Measurements from ENCODE around the gene KCNK7.

DNA sequence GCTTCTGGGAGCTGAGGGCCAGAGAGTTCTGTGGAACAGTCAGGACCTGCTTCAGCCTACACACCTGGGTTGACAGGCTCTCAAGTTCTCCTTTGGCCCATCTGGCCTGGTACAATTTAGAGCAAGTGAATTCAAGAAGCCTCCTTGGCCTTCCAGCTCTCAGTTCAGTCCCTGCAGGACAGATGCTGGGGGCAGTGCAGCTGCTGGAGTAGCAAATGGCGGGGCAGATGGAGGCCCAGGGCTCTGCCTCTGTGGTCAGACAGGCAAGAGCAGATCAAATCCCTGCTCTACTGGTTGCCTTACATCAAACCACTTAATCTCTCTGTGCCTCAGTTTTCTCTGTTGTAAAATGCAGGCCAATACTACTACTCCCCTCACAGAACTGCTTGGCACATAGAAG lies 8.7 kb upstream of the KCNK7 start:
- TF ChIP-seq, protein P1, sequence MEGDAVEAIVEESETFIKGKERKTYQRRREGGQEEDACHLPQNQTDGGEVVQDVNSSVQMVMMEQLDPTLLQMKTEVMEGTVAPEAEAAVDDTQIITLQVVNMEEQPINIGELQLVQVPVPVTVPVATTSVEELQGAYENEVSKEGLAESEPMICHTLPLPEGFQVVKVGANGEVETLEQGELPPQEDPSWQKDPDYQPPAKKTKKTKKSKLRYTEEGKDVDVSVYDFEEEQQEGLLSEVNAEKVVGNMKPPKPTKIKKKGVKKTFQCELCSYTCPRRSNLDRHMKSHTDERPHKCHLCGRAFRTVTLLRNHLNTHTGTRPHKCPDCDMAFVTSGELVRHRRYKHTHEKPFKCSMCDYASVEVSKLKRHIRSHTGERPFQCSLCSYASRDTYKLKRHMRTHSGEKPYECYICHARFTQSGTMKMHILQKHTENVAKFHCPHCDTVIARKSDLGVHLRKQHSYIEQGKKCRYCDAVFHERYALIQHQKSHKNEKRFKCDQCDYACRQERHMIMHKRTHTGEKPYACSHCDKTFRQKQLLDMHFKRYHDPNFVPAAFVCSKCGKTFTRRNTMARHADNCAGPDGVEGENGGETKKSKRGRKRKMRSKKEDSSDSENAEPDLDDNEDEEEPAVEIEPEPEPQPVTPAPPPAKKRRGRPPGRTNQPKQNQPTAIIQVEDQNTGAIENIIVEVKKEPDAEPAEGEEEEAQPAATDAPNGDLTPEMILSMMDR (IDR thresholded peaks at IDR 0.05 in 2 of 3, conservative IDR thresholded peaks at IDR 0.05 in 1 of 3; ENCODE audit: borderline replicate concordance in 1 of 3, insufficient read depth in 1 of 3, low read depth in 2 of 3, low read length in 2 of 3): no peak
- TF ChIP-seq POLR2A (IDR thresholded peaks at IDR 0.05; ENCODE audit: borderline replicate concordance, extremely low read depth, insufficient read depth, insufficient read length) (no peak), ELF1 (IDR thresholded peaks at IDR 0.05; ENCODE audit: borderline replicate concordance, low read depth) (no peak)
